NCI-H2196 treated with DMSO at 0.1 percent for 48 hours (cell line): Measurements from ENCODE around the gene GNAS-AS1.

Source experiments
- DNase-seq: peaks from one replicate; lab custom pipeline; 2025; ENCODE audit not compliant: unreplicated experiment; lab: John Stamatoyannopoulos, UW

GNAS-AS1 gene

DNA sequence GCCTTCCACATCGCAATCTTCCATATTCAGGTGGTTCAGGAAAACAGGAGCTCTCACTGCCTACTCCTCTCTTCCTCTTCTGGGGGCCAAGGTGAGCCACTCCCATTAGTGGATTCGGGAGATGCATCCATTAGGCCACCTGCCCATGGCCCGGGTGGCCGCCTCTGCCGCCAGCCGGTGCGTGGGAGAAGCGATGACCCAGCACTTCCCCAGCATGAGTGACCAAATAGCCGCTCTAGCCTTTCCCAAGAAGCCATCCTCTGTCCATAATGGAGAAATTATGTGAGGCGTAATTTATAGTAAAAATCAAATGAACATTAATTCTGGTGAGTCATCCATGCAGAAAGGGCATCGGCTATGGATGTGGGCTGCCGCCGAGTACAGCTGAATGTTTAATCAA, 39.4 kb downstream of the GNAS-AS1 start:
- DNase-seq = no peak

DNA sequence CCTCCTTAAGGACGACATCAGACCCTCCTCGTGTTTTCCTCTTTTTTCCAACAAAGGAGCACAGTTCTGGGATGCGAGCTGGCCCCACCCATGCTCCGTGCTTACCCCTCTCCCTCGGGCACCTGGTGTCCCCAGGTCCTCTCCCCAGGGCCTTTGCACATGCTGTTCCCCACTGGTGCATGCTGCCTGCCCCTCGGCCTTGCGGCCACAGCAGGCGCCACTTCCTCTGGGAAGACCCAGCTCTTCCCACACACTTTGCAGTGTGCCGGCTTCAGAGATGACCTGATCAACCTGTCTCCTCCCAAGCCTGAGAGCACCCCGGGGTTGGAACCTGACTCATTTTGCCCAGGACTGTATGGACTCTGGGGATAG, 39.8 kb downstream of the GNAS-AS1 start:
- no peak for DNase-seq

DNA sequence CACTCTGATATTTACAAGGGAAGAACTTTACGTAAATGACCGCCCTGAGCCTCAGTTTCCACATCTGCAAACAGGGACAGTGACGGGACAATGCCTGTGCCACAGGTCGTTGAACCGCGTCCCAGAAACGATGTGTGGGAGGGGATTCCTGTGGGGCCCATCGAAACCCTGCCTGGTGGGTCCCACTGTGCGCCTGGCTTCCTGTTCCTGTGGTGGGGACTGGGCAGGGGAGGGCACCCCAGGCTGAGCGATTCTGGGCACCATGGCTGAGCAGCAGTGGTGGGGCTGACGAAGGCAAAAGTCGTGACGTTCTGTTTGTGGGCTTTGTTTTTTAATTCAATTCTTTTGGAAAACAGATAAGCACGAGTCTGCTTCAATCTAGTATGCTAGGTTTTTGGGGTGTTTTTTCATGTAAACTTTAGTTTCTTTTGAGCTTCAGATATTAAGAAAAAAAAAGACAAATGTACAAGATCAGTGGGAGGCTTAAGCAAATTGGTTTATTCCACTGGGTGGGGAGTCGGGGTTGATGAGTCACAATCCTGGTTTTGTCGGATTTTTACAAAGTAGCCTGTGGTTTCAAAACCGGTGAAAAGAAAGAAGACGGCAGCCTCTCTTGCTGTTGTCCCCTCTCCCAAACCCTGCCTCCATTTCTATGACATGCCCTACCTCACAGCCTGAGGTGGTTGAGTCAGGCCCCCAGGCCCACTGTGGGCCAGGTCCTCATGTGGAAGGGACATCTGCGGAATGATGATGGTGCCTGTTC, 40.4 kb downstream of the GNAS-AS1 start:
- no peak for DNase-seq

DNA sequence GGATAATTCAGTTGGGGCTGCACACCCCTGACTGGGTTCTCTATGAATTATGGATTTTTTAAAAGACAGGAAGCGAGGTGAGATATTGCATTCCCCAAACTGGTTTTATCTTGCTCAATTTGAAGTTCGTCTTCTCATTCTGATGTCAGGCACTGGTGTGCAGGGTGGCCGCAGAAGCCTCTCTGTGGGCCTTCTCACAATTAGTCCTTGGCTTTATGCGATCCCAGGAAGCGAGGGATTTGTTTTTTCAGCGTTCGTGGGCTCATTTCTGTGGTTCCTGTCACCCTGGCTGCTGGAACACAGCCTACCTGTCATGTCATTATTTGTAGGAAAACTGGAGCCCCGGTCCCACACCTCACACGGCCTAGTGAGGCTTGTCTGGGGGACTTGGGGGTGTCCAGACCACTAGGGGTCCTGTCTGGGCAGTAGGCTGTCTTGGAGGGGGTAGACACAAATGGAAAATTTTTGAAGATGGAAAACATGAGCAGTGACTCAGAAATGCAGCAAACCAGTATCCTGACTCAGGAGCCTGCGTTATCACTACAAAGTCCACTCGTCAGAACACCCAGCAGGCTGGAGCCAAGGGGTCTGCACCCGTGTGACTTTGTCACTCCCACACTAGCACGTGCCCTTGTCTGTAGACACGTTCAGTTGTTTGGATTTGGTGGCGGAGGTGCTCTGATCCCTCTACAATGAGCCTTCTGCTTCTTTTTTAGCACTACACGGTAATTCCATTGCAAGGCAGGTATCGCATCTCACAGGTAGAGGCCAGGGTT, 42.2 kb downstream of the GNAS-AS1 start:
- no peak for DNase-seq

DNA sequence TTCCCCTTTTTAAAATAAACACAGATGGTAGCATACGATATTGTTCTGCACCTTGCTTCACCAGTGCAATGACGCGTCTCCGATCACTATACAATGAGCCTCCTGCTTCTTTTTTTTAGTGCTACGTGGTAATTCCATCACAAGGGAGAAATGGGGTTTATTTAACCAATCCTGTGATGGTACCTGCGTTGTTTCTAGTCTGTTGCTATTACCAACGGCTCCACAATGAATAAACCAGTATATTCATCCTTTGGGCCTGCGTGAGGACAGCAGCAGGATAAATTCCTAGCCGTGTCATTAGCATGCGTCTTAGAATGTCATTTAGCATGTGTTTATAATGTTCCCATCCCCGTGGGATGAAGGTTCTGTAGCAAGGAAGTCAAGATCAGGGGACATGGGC, 42.9 kb downstream of the GNAS-AS1 start:
- DNase-seq = no peak

DNA sequence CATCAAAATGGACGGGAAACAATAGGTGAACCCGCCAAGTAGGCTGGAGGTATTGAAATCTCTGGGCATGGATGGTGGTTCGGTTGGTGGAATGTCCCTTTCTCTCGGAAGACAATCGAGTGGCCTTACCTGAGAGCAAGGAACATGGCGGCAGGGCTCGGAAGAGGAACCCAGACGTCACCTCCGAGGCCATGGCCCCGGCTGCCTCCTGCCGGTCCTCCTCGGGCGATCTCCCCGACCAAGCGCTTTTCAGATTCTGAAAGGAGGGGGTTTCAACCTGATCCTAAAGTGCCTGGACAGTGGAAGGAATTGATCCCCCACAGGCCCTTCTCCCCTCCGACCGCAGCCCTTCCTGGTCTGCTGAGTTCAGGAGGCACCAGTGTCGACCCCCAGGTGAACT, 47.2 kb downstream of the GNAS-AS1 start:
- no peak for DNase-seq

DNA sequence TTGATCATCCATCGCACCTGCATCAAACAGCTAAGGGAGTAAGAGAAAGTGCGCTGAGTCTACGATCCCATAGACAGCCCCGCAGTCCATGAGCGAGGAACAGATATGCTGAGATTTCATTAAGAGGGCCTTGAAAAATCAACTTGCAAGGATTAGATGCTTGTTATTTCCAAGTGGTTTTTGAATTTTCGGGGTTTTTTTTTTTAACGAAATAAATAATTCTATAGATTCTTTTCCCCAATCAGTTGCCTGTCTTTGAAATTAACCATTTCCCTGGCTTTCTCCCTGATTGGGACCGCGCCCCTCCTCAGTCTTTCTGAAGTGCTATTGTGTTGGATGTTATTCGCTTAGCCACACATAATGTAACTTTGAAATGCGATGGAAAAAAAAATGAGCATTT, 48.6 kb downstream of the GNAS-AS1 start:
- no peak for DNase-seq

DNA sequence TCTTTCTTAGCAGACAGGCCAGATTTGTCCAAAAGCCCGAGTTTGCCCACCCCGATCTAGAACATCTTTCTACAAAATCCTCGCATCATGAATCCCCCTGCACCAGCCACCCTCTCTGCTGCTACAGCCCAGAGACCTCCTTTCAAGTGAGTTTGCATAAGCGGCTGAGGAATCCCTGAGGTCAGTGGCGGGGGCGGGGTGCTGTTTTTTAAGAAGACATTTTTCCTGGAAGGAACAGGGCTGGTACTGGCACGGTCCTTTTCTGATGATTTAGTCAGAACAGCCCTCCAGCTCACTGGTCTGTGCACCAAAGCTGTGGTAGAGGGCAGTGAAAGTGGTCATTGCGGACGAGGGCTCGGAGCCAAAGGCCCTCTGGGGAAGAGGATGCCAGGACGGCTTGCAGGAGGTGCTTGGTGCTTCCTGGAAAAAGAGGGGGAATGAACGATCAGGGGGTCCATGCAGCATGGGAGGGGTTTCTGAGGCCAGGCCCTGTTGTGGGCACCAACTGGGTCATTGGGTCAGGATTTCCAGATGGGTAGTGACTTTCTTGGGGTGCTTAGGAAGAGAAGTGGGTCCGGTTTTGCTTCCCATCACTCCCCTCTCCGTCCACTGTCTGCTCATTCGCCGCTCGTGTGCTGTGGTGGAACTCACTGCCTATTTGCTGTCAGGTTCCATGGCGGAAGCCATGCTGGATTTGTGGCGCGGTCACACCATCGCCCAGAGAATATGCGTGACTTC, 50.4 kb downstream of the GNAS-AS1 start:
- DNase-seq = no peak

DNA sequence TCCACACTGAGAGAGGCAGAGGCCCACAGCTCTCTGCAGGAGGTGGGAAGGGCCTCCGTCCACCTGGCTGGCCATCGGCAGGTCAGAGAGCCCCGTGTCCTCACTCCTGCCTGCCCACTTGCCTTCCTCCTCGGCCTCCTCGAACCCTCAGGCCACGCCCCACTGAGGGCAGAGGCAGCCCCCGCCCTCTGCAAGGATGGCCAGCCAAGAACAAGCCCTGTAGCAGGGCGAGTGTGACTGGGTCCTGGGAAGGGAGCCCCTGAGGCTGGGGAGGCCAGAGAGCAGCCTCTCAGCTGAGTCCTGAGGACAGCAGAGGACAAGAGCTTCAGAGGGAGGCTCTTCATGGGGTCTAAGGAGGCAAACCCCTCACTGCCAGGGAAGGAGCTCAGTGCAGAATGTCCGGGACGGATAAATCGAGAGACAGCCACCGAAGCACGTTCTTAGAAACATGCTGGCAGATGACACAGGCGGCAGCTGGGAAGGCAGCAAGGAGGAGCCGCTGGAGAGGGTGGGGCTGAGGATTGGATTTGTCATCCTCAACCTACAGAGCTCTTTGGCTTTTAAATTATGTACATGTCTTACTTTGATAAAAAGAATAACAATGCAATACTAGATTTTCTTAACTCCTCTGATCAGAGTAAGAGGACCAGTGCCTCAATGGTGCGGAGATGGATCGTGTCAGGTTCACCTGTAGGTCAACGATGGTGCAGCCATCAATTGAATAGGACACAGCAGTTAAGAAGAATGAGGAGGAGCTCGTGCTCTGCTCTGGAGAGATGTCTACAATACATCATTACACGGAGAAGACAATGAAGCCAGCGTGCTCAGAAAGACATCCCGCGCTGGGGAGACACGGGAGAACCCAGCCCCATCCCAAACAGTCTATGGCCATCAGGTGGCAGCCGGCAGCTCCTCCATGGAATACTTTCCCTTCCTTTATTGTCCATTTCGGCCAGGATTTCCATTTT, 53.0 kb downstream of the GNAS-AS1 start:
- no peak for DNase-seq

DNA sequence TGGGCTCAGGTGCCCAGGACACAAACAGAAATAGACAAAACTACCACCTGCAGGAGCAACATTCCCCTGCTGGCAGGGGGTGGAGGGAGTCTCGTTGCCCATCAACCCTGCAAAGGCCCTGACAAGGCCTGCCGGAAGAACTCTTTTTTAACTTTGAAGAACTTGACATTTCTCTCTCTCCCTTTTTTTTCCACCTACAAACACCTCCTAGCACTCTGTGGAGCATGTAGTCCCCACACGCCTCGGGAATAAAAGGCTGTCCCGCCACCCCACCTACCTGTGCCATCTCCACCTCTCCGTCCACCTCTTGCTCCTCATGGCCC, 54.8 kb downstream of the GNAS-AS1 start:
- no peak for DNase-seq

DNA sequence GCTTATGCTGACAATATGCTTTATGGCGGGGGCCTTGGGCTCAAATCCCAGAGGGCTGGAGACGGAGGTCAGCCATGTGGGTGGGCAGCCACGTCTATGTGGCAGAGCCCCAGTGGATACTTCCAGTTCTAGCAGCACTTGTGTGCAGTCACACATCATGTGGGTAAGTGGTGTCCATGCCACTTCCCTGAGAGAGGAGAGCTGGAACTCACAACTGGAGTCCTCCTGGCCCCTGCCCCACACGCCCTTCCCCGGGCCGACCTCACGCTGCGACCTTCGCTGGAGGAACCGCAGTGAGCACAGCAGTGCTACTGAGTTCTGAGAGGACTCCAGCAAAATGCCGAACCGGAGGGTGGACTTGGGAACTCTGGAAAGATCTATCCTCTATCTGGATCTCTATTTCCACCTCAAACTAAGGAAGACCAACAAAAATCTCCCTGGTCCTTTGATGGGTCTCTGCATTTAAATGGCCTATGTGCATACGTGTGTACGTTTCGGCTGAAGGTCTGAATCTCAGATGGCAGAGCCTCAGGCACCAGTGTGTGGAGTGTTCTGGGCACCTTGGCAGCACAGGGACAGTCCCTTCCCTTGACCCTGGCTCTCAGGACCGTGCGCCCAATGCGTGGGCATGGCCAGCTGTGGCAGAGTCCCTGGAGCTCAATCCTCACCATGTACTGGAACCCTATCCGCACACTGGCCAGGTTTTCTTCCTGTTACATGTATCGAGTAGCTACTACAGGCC, 55.4 kb downstream of the GNAS-AS1 start:
- no peak for DNase-seq

DNA sequence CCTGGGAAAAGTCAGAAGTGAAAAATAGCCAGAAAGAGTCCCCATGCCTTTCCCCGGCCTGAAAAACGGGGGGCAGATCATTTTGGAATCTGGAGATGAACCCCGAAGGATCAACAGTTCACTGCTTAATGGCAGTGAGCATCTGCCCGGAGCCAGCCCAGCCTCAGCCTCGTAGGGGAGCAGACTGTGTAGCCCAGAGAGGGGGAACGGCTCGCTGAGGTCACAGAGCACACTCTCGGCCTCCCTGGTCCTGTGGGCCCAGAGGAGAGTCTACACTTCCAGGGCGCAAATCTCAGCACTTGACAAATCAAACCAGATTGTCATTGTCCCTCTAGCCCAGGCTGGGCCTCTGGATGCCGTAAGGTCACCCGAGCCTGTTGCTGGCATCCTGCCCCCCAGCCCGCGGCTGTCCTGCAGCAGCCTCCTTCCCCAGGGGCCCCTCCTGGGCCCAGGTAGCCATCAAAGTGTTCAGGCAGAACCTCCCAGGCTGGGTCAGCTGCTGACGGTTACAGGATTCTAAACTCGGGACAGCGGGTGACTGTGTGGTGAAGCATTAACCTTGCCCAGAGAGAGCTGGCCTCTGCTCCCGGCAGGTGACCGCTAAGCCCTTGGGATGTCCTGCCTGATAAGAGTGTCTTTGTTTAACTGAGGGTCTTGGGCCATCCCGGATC, 56.1 kb downstream of the GNAS-AS1 start:
- no peak for DNase-seq

DNA sequence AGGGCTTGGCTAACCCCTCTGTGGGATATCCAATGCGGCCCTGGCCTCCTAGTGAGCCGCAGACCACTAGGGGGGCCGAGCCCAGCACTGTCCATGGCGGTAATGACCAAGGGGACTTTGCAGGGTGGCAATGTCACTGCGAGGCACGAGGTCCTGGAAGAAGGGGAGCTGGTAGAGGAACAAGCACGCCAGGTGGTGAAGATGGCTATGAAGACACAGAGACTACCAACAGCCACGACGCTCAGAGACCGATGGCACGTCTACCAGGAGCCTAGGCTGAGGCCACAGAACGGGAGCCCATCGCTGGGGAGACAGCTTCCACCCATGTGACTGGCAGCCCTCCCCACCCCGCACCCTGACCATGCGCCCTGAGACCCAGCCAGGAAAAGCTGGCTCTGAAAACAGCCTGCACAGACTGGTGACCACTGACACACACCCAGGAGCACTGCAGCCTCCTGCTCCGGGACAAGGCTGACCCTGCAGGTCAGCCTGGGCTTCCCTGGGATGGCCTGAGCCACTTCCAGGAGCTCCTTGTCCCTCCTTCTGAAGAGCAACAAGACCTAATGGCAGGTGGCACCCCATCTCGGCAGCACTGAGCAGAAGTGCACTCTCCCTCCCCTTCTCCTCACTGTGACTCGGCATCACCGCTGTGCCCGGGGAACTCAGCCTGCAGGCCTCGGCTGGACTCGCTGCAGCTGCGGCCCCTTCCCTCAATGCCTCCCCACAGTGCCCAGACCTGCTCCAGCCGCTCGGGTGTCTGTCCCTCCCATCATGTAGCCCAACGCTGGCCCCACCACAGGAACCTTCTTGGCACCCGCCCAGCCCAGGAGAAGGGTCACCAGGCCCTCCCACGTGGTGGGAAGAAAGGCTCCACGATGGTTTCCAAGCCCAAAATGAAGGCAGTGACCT, 56.9 kb downstream of the GNAS-AS1 start:
- DNase-seq = no peak

DNA sequence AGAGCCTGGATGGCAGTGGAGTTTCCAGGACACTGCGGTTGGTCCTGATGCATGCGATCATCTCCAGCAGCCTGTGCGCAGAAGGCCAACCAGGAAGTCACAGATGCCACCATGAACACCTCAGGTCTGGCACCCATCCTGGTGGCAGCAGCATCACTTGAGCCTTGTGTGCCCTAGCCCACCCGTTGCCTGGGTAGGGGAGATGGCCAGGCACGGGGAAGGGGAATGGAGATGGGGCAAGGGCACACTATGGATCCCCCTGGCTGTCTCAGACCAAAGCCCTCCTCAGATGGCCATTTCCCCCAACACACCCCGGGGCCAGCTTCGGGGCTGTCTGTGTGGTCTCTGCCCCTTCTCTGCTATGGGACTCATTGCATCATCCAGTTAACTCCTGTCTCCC, 58.3 kb downstream of the GNAS-AS1 start:
- DNase-seq = no peak

DNA sequence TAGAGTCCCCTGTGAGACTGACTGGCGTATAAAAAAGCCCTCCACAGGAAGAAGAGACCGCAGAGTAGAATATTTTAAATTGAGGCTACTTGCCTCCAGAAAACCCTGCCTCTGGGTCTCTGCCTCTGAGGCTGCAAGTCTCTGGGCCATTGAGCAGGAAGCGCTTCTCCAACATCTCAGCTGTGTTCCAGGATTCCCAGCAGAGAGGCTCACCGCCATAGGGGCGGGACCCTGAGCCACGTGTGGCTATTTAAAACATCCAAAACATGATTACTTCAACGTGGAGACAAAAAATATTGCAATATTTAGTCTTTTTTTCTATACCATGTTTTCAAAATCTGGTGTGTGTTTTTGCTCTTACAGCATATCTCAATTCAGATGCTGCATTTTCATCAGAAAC, 59.4 kb downstream of the GNAS-AS1 start:
- DNase-seq = no peak

DNA sequence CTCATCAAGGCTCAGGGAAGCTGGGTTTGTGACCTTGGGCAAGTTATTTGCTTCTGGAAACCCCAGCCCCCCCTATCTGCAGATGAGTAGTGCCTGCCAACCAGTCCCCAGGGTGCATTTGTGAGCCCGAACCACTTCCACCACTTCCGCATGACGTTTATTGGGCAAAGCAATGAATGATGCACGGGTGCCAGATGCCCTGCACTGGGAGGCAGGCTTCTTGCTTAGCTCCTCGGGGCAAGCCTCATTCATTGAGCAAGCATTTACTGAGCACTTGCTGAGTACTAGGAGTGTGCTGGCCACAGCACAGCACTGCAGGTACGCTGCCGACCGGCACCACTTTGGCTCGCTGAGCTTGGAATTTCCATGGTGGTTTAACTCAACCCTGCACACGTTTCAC, 60.2 kb downstream of the GNAS-AS1 start:
- no peak for DNase-seq

DNA sequence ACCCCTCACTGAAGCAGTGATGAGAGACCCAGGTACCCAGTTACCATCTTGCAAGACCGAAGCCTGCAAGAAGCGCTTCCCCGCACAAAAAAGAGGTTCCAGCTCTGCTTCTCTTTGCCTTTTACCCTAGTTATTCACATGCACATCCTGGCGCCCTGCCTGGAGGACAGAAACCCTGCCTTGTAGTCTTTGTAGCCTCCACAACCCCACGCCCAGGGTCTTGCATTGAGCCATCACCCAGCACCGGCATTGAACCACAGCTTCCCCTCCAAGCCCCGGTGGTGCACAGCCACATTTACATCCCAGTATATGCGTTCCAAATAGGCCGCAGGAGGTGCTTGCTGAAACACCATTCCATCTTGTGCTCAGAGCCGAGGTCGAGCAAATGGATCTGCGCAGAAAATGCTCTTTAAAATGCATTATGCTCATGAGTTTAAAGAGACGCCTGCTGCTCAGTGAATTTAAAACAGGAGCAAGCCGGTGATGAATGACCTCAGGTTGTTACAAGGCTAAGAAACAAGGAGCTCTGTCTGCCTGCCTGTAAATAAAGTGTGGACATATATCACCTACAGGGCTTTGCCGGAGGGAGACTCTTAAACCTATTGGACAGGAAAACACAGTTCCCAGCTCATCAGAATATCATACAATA, 61.7 kb downstream of the GNAS-AS1 start:
- DNase-seq = no peak
